Smooth muscle cell (in vitro differentiated cells): ENCODE results near the gene C6. TPM values are rescaled to one million over a fixed set of nuclear protein-coding genes. Genes with fewer than 3 reads are reported as not detected.

Experiments
- DNase-seq: peaks from one replicate; lab custom pipeline; 2025; ENCODE audit not compliant: unreplicated experiment; lab: John Stamatoyannopoulos, UW
- H2AFZ ChIP-seq: fragments of 200-600 bp; sonication (generic); 2 replicates; pipeline ENCODE4 v1.6.0; 2016; ENCODE audit warnings: antibody characterized with exemption, low read depth, mild to moderate bottlenecking
- H3F3A ChIP-seq: fragments of 200-600 bp; sonication (generic); 2 replicates; pipeline ENCODE4 v1.6.0; 2017; ENCODE audit warnings: antibody characterized with exemption, low read depth
- H3K27ac ChIP-seq: fragments of 200-600 bp; sonication (generic); 2 replicates; pipeline ENCODE4 v1.5.1; 2016; ENCODE audit warnings: low read depth, mild to moderate bottlenecking
- H3K27me3 ChIP-seq: fragments of 200-600 bp; sonication (generic); 2 replicates; pipeline ENCODE4 v1.6.1; 2016; ENCODE audit warnings: low read depth, mild to moderate bottlenecking
- H3K36me3 ChIP-seq: fragments of 200-600 bp; sonication (generic); 2 replicates; pipeline ENCODE4 v1.5.1; 2016; ENCODE audit warnings: low read depth
- H3K4me1 ChIP-seq: fragments of 200-600 bp; sonication (generic); 2 replicates; pipeline ENCODE4 v1.5.1; 2016; ENCODE audit warnings: low read depth
- H3K4me2 ChIP-seq: fragments of 200-600 bp; sonication (generic); 2 replicates; pipeline ENCODE4 v1.6.0; 2016; ENCODE audit warnings: mild to moderate bottlenecking
- H3K4me3 ChIP-seq: fragments of 200-600 bp; sonication (generic); 2 replicates; pipeline ENCODE4 v1.5.1; 2016; ENCODE audit warnings: mild to moderate bottlenecking
- H3K79me2 ChIP-seq: fragments of 200-600 bp; sonication (generic); 2 replicates; pipeline ENCODE4 v1.6.0; 2016; ENCODE audit warnings: low read depth, mild to moderate bottlenecking
- H3K9ac ChIP-seq: fragments of 200-600 bp; sonication (generic); 2 replicates; pipeline ENCODE4 v1.6.0; 2016; ENCODE audit warnings: low read depth
- H3K9me3 ChIP-seq: fragments of 200-600 bp; sonication (generic); replicated peaks from 2 replicates; pipeline ENCODE4 v1.5.1; 2016; ENCODE audit warnings: low read depth
- H4K20me1 ChIP-seq: fragments of 200-600 bp; sonication (generic); 2 replicates; pipeline ENCODE4 v1.6.0; 2016; ENCODE audit warnings: low read depth
- WGBS: methylation state at CpG from one replicate; pipeline ENCODE4 v1.1.7; 2016; ENCODE audit warnings: low lambda C conversion rate; 5-methylcytosine and 5-hydroxymethylcytosine counted together
- polyA plus RNA-seq: library from polyadenylated mRNA; unstranded; fragments of >200 nt; fragmentation: Nextera tagmentation; extraction: Ambion mirVana; gene quantifications from 2 replicates; pipeline ENCODE4 v1.2.1, GENCODE V29; 2016
- total RNA-seq: library from RNA; depleted of rRNA; stranded (reverse); fragments of >200 nt; gene quantifications from 2 replicates; pipeline ENCODE4 v1.2.3, GENCODE V29; 2014
- TF ChIP-seq, protein P1 (sequence below): fragments of 200-600 bp; sonication (generic); IDR thresholded peaks from 2 replicates; pipeline ENCODE4 v1.5.1; 2017; ENCODE audit warnings: borderline replicate concordance, mild to moderate bottlenecking, antibody characterized with exemption; ENCODE audit not compliant: insufficient read depth, poor library complexity, severe bottlenecking

C6 gene
- total and polyA plus RNA-seq, 2 experiments from 2014 or later = not detected

- no peak for DNase-seq
- TF ChIP-seq, protein P1, sequence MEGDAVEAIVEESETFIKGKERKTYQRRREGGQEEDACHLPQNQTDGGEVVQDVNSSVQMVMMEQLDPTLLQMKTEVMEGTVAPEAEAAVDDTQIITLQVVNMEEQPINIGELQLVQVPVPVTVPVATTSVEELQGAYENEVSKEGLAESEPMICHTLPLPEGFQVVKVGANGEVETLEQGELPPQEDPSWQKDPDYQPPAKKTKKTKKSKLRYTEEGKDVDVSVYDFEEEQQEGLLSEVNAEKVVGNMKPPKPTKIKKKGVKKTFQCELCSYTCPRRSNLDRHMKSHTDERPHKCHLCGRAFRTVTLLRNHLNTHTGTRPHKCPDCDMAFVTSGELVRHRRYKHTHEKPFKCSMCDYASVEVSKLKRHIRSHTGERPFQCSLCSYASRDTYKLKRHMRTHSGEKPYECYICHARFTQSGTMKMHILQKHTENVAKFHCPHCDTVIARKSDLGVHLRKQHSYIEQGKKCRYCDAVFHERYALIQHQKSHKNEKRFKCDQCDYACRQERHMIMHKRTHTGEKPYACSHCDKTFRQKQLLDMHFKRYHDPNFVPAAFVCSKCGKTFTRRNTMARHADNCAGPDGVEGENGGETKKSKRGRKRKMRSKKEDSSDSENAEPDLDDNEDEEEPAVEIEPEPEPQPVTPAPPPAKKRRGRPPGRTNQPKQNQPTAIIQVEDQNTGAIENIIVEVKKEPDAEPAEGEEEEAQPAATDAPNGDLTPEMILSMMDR = no peak
- Histone ChIP-seq H3K4me3 (no peak overlapping the region), H3K36me3 (no peaks in the 10 kb centered on the region), H2AFZ (no peak overlapping the region), H3K9ac (no peak overlapping the region), H3K4me1 (no peaks in the 10 kb centered on the region), H3K9me3 (no peaks in the 10 kb centered on the region), H3K79me2 (no peaks in the 10 kb centered on the region), H3K27me3 (no peaks in the 10 kb centered on the region), H3K27ac (no peak overlapping the region), H3F3A (no peaks in the 10 kb centered on the region), H3K4me2 (no peak overlapping the region), H4K20me1 (no peaks in the 10 kb centered on the region)
- WGBS = 94% methylated on average over 2 of the region's 2 CpGs
Observed at GRCh38 chr5:41196197-41196596, 17.1 kb downstream of the C6 start.

GRCh38 chr5:41195228-41195627, 18.1 kb downstream of the C6 start:
- Histone ChIP-seq H3K9me3 (no peaks in the 10 kb centered on the region), H3K36me3 (no peaks in the 10 kb centered on the region), H3K4me1 (no peaks in the 10 kb centered on the region), H3K4me3 (no peak overlapping the region), H3K79me2 (no peaks in the 10 kb centered on the region), H3K27me3 (no peaks in the 10 kb centered on the region), H3K9ac (no peak overlapping the region), H3F3A (no peaks in the 10 kb centered on the region), H3K27ac (no peak overlapping the region), H2AFZ (no peak overlapping the region), H3K4me2 (no peak overlapping the region), H4K20me1 (no peaks in the 10 kb centered on the region)
- no peak for DNase-seq
- WGBS = 100% methylated on average over 1 of the region's 1 CpG
- TF ChIP-seq, protein P1 = no peak

DNA sequence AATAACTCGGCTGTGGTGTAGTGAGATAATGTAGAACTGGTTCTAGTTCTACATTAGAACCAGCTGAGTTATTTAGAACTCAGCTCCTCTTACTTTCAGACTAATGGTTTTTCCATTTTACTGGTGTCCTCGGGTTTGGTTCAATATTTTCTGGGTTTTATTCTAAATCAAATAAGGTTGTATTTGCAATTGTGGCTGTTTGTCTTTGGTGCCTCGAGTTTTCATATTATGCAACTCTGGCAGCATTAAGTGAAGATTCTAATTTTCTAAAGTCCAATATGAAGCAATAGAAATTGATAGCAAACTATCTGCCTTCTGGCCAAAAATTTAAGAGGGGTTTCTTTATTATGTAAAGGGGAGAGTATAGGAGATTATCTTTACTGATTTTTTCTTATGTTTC, 19.0 kb downstream of the C6 start:
- DNase-seq = no peak
- no peaks in the 10 kb centered on the region for H3K27me3 ChIP-seq
- no peaks in the 10 kb centered on the region for H3K9me3 ChIP-seq
- no peaks in the 10 kb centered on the region for H3F3A ChIP-seq
- H3K27ac ChIP-seq = no peak overlapping the region
- no peaks in the 10 kb centered on the region for H3K36me3 ChIP-seq
- no peaks in the 10 kb centered on the region for H3K79me2 ChIP-seq
- no peak overlapping the region for H3K4me3 ChIP-seq
- H3K4me2 ChIP-seq = no peak overlapping the region
- 82% methylated on average over 3 of the region's 3 CpGs for WGBS
- H3K4me1 ChIP-seq = no peaks in the 10 kb centered on the region
- no peaks in the 10 kb centered on the region for H4K20me1 ChIP-seq
- no peak overlapping the region for H3K9ac ChIP-seq
- TF ChIP-seq, protein P1 = no peak
- no peak overlapping the region for H2AFZ ChIP-seq

GRCh38 chr5:41193456-41194205, 19.7 kb downstream of the C6 start:
- H2AFZ ChIP-seq = no peak overlapping the region
- no peak overlapping the region for H3K4me2 ChIP-seq
- WGBS = 62% methylated on average over 5 of the region's 5 CpGs
- TF ChIP-seq, protein P1 = no peak
- H3K79me2 ChIP-seq = no peaks in the 10 kb centered on the region
- H3K4me1 ChIP-seq = no peaks in the 10 kb centered on the region
- H3K9ac ChIP-seq = no peak overlapping the region
- no peaks in the 10 kb centered on the region for H4K20me1 ChIP-seq
- no peak overlapping the region for H3K27ac ChIP-seq
- no peak overlapping the region for H3K4me3 ChIP-seq
- H3F3A ChIP-seq = no peaks in the 10 kb centered on the region
- H3K27me3 ChIP-seq = no peaks in the 10 kb centered on the region
- no peaks in the 10 kb centered on the region for H3K9me3 ChIP-seq
- DNase-seq = no peak
- H3K36me3 ChIP-seq = no peaks in the 10 kb centered on the region
